SK-N-SH (cell line): ENCODE measurements around the gene KRTAP3-2. TPM values are rescaled to one million over a fixed set of nuclear protein-coding genes. Genes with fewer than 3 reads are reported as not detected.

Source experiments
- CTCF ChIA-PET: fragments of 300-600, 350-600 bp; formaldehyde crosslinking; extraction: SDS; loops from one replicate; lab custom pipeline; 2021; lab: Yijun Ruan, JAX
- POLR2A ChIA-PET: fragments of 350-600 bp; sonication (Branson Sonifier 250); formaldehyde crosslinking; extraction: SDS; loops from one replicate; lab custom pipeline; 2020; ENCODE audit warnings: antibody characterized with exemption, inconsistent platforms; lab: Yijun Ruan, JAX
- DNase-seq: peaks from one replicate; pipeline ENCODE4 v3.0.0; 2012
- H2AFZ ChIP-seq: fragments of 200-600 bp; sonication (generic); 2 replicates; pipeline ENCODE4 v1.8.1; 2016; ENCODE audit warnings: antibody characterized with exemption, mild to moderate bottlenecking, low read depth
- H3F3A ChIP-seq: fragments of 200-600 bp; sonication (generic); replicated peaks from 2 replicates; pipeline ENCODE3; 2016; ENCODE audit warnings: antibody characterized with exemption, mild to moderate bottlenecking; ENCODE audit not compliant: insufficient read depth
- H3K27ac ChIP-seq, 2 experiments: fragments of 200-500 bp in 1 of 2; fragments of 200-600 bp in 1 of 2; sonication (Bioruptor generic) in 1 of 2; sonication (generic), shearing (Covaris generic) in 1 of 2; 2 replicates each; pipeline versions ENCODE4 v1.5.1 to v1.6.1; 2014 to 2016; ENCODE audit warnings: low read depth in 2 of 2, inconsistent platforms in 1 of 2, low read length in 1 of 2, mild to moderate bottlenecking in 1 of 2, mixed read lengths in 1 of 2
- H3K27me3 ChIP-seq: fragments of 200-600 bp; sonication (generic), shearing (Covaris generic); 2 replicates; pipeline ENCODE4 v1.6.1; 2016; ENCODE audit warnings: mixed run types; ENCODE audit not compliant: insufficient read depth
- H3K36me3 ChIP-seq, 2 experiments: fragments of 200-500 bp in 1 of 2; fragments of 200-600 bp in 1 of 2; sonication (Bioruptor generic) in 1 of 2; sonication (generic) in 1 of 2; replicated peaks in 1 of 2; 2 replicates each; pipeline versions ENCODE3 to v1.5.1; 2014 to 2016; ENCODE audit warnings: low read length in 1 of 2, mild to moderate bottlenecking in 1 of 2; ENCODE audit not compliant: insufficient read depth in 2 of 2, control insufficient read depth in 1 of 2
- H3K4me1 ChIP-seq, 2 experiments: fragments of 200-500 bp in 1 of 2; fragments of 200-600 bp in 1 of 2; sonication (Bioruptor generic) in 1 of 2; sonication (generic), shearing (Covaris generic) in 1 of 2; 2 replicates each; pipeline versions ENCODE4 v1.5.1 to v1.6.1; 2014 to 2016; ENCODE audit warnings: low read depth in 1 of 2, low read length in 1 of 2, mixed run types in 1 of 2; ENCODE audit not compliant: insufficient read depth in 2 of 2, control insufficient read depth in 1 of 2
- H3K4me2 ChIP-seq: fragments of 200-600 bp; sonication (generic), shearing (Covaris generic); 2 replicates; pipeline ENCODE4 v1.6.1; 2017; ENCODE audit warnings: mixed run types
- H3K4me3 ChIP-seq, 2 experiments: fragments of 200-500 bp in 1 of 2; fragments of 200-600 bp in 1 of 2; sonication (Bioruptor generic) in 1 of 2; sonication (generic), shearing (Covaris generic) in 1 of 2; 2 replicates each; pipeline versions ENCODE4 v1.5.1 to v1.8.1; 2014 to 2016; ENCODE audit warnings: low read depth in 2 of 2, inconsistent platforms in 1 of 2, low read length in 1 of 2, mild to moderate bottlenecking in 1 of 2, mixed read lengths in 1 of 2, moderate library complexity in 1 of 2
- H3K79me2 ChIP-seq: fragments of 200-600 bp; sonication (generic); 2 replicates; pipeline ENCODE4 v1.8.1; 2017; ENCODE audit warnings: mild to moderate bottlenecking; ENCODE audit not compliant: insufficient read depth
- H3K9ac ChIP-seq: fragments of 200-600 bp; sonication (generic); 2 replicates; pipeline ENCODE4 v1.6.1; 2017; ENCODE audit warnings: mixed run types
- H3K9me2 ChIP-seq: fragments of 200-600 bp; sonication (generic); 2 replicates; pipeline ENCODE4 v1.6.1; 2017; ENCODE audit warnings: mixed run types
- H3K9me3 ChIP-seq: fragments of 200-600 bp; sonication (generic); 2 replicates; pipeline ENCODE4 v1.6.1; 2017; ENCODE audit warnings: mixed run types, mild to moderate bottlenecking, moderate library complexity
- H4K20me1 ChIP-seq: fragments of 200-600 bp; sonication (generic); 2 replicates; pipeline ENCODE4 v1.6.1; 2017; ENCODE audit warnings: mild to moderate bottlenecking, mixed run types; ENCODE audit not compliant: insufficient read depth
- CHD2 ChIP-seq: fragments of 150-350 bp; IDR thresholded peaks from 2 replicates; pipeline ENCODE4 v1.6.1; 2018; ENCODE audit warnings: low read length; ENCODE audit not compliant: partially characterized antibody
- CTCF ChIP-seq: fragments of 200-600 bp; sonication (generic); IDR thresholded peaks from 2 replicates; pipeline ENCODE4 v1.6.1; 2017; ENCODE audit warnings: antibody characterized with exemption, mild to moderate bottlenecking, moderate library complexity
- ELF1 ChIP-seq: IDR thresholded peaks from 2 replicates; pipeline ENCODE4 v1.4.0; 2012
- FOSL2 ChIP-seq: IDR thresholded peaks from 2 replicates; pipeline ENCODE4 v1.4.0; 2012; ENCODE audit warnings: low read depth, mild to moderate bottlenecking, moderate library complexity, borderline replicate concordance
- GABPA ChIP-seq: IDR thresholded peaks from 2 replicates; pipeline ENCODE4 v1.4.0; 2012; ENCODE audit warnings: low read depth, mild to moderate bottlenecking
- GATA2 ChIP-seq: sonication (generic); formaldehyde crosslinking; IDR thresholded peaks from 2 replicates; pipeline ENCODE4 v1.5.0; 2020; ENCODE audit warnings: mild to moderate bottlenecking, missing genetic modification reagents
- JUND ChIP-seq: IDR thresholded peaks from 2 replicates; pipeline ENCODE4 v1.4.0; 2012
- MEF2A ChIP-seq: IDR thresholded peaks from 2 replicates; pipeline ENCODE4 v1.4.0; 2012; ENCODE audit warnings: low read depth, borderline replicate concordance
- MXI1 ChIP-seq: IDR thresholded peaks from 2 replicates; pipeline ENCODE4 v1.6.1; 2012; ENCODE audit warnings: mild to moderate bottlenecking, low read depth, low read length, improper control_type of control experiment
- NRF1 ChIP-seq: IDR thresholded peaks from 2 replicates; pipeline ENCODE4 v1.6.1; 2012; ENCODE audit warnings: low read depth, mild to moderate bottlenecking, low read length
- POLR2AphosphoS5 ChIP-seq: IDR thresholded peaks from 2 replicates; pipeline ENCODE4 v1.6.1; 2012; ENCODE audit warnings: low read depth, low read length
- REST ChIP-seq: IDR thresholded peaks from 2 replicates; pipeline ENCODE4 v1.6.1; 2012; ENCODE audit warnings: mild to moderate bottlenecking, low read depth, low read length, moderate library complexity
- RXRA ChIP-seq: IDR thresholded peaks from 2 replicates; pipeline ENCODE4 v1.4.0; 2012; ENCODE audit warnings: low read depth, mild to moderate bottlenecking, borderline replicate concordance
- SIN3A ChIP-seq: IDR thresholded peaks from 2 replicates; pipeline ENCODE4 v1.6.1; 2012; ENCODE audit warnings: low read depth, mild to moderate bottlenecking, low read length, moderate library complexity, borderline replicate concordance
- TCF12 ChIP-seq: IDR thresholded peaks from 2 replicates; pipeline ENCODE4 v1.4.0; 2012
- USF1 ChIP-seq: IDR thresholded peaks from 2 replicates; pipeline ENCODE4 v1.4.0; 2012; ENCODE audit warnings: low read depth, borderline replicate concordance
- USF2 ChIP-seq: fragments of 150-350 bp; IDR thresholded peaks from 2 replicates; pipeline ENCODE4 v1.6.1; 2017; ENCODE audit warnings: antibody characterized with exemption, low read length, low read depth, borderline replicate concordance
- ZBTB33 ChIP-seq: IDR thresholded peaks from 2 replicates; pipeline ENCODE4 v1.4.0; 2012; ENCODE audit warnings: low read depth, borderline replicate concordance
- WGBS: methylation state at CpG from one replicate; pipeline ENCODE4 v1.1.6; 2017; ENCODE audit warnings: low lambda C conversion rate; 5-methylcytosine and 5-hydroxymethylcytosine counted together
- polyA plus RNA-seq, 3 experiments: library from polyadenylated mRNA; depleted of rRNA; stranded (reverse); fragments of >200 nt; gene quantifications; 2 replicates each; pipeline ENCODE4 v1.2.3, GENCODE V29; 2012

The KRTAP3-2 gene
- polyA plus RNA-seq, 1 of the 3 experiments (the other 2 are of a cell fraction) = not detected

- no peak for TF ChIP-seq GABPA
- TF ChIP-seq ELF1 = no peak
- TF ChIP-seq FOSL2 = no peak
- no peak for TF ChIP-seq USF2
Observed at GRCh38 chr17:41013181-41013580, 13.5 kb upstream of the KRTAP3-2 start (continued).

- no peak for DNase-seq
- Histone ChIP-seq H2AFZ (no peak overlapping the region), H3K4me2 (no peak overlapping the region), H3K79me2 (no peaks in the 10 kb centered on the region), H3K9me3 (no peaks in the 10 kb centered on the region), H3K9ac (no peak overlapping the region), H3K4me3 (no peak overlapping the region), H3F3A (no peaks in the 10 kb centered on the region), H3K27me3 (peaks cover 41% of the 10 kb centered on the region; the same call in 1 of the 2 replicates), H3K36me3 (no peaks in the 10 kb centered on the region), H3K27ac (no peak overlapping the region), H3K9me2 (no peaks in the 10 kb centered on the region), H3K4me1 (no peaks in the 10 kb centered on the region)
- ChIA-PET CTCF (no interaction called here), POLR2A (no interaction called here)
- TF ChIP-seq CTCF (no peak), TCF12 (no peak), POLR2AphosphoS5 (no peak), MEF2A (no peak), REST (no peak), RXRA (no peak), USF1 (no peak), MXI1 (no peak), FOSL2 (no peak), ZBTB33 (no peak), ELF1 (no peak), GATA2 (no peak), NRF1 (no peak), JUND (no peak), SIN3A (no peak), CHD2 (no peak)
- TF ChIP-seq, all 33 proteins: peak for 0
- H4K20me1 ChIP-seq = no peaks in the 10 kb centered on the region
- WGBS = 17% methylated on average over 6 of the region's 6 CpGs
Observed at GRCh38 chr17:41012326-41013120, 12.8 kb upstream of the KRTAP3-2 start.
